HCT116 (cell line): ENCODE measurements around the gene SPHKAP. TPM values are rescaled to one million over a fixed set of nuclear protein-coding genes. Genes with fewer than 3 reads are reported as not detected.

Experiments
- ATAC-seq: fragments of 200-7000 bp; cut with Tn5 transposase; 2 replicates; pipeline ENCODE4 v1.9.1; 2020; ENCODE audit warnings: mild to moderate bottlenecking, moderate library complexity
- BruUV-seq: library from RNA; stranded (reverse); fragments of 400-500 nt; replicated peaks from 2 replicates; lab custom pipeline; 2021; lab: Mats Ljungman, UMichigan
- CTCF ChIA-PET: fragments of 300-600 bp; sonication (Branson Sonifier 250); formaldehyde crosslinking; loops from one replicate; lab custom pipeline; 2021; ENCODE audit warnings: antibody characterized with exemption; lab: Charles Lee
- POLR2A ChIA-PET: fragments of 300-600, 350-600 bp; sonication (Branson Sonifier 250); formaldehyde crosslinking; loops from one replicate; lab custom pipeline; 2021; ENCODE audit warnings: antibody characterized with exemption; lab: Charles Lee
- RAD21 ChIA-PET, 2 experiments: fragments of 300-600 bp; sonication (Branson Sonifier 250); formaldehyde crosslinking; loops; one replicate each; lab custom pipeline; 2023; ENCODE audit warnings: low total read pairs in 2 of 2; ENCODE audit not compliant: uncharacterized antibody in 2 of 2, unreplicated experiment in 2 of 2, low non-redundant PET in 1 of 2; lab: Charles Lee
- DNase-seq: peaks from one replicate; pipeline ENCODE4 v3.0.0-alpha.2; 2010; ENCODE audit warnings: low read depth, low spot score
- H2AFZ ChIP-seq: fragments of 200-600 bp; shearing (Covaris generic), sonication (generic); 2 replicates; pipeline ENCODE4 v1.6.1; 2017; ENCODE audit warnings: low read depth, mixed run types, mixed read lengths, antibody characterized with exemption, low read length; ENCODE audit not compliant: poor library complexity, severe bottlenecking
- H3K27ac ChIP-seq: 2 replicates; pipeline ENCODE4 v1.5.1; 2012; ENCODE audit warnings: low read depth, low read length
- H3K27me3 ChIP-seq: fragments of 200-600 bp; sonication (generic); 2 replicates; pipeline ENCODE4 v1.6.1; 2016; ENCODE audit warnings: mixed run types, low read length, mixed read lengths; ENCODE audit not compliant: insufficient read depth
- H3K36me3 ChIP-seq, 2 experiments: fragments of 200-500 bp in 1 of 2; fragments of 200-600 bp in 1 of 2; sonication (Bioruptor generic) in 1 of 2; sonication (generic) in 1 of 2; 2 replicates each; pipeline versions ENCODE4 v1.5.1 to v1.6.1; 2014 to 2016; ENCODE audit warnings: low read length in 2 of 2, inconsistent platforms in 1 of 2, mixed read lengths in 1 of 2, mixed run types in 1 of 2; ENCODE audit not compliant: insufficient read depth in 2 of 2, control insufficient read depth in 1 of 2
- H3K4me1 ChIP-seq, 2 experiments: fragments of 200-600 bp in 1 of 2; sonication (generic) in 1 of 2; 2 replicates each; pipeline versions ENCODE4 v1.5.1 to v1.6.1; 2012 to 2017; ENCODE audit warnings: low read length in 2 of 2, inconsistent platforms in 1 of 2, mild to moderate bottlenecking in 1 of 2, mixed read lengths in 1 of 2, mixed run types in 1 of 2, moderate library complexity in 1 of 2; ENCODE audit not compliant: insufficient read depth in 2 of 2, control insufficient read depth in 1 of 2
- H3K4me2 ChIP-seq: fragments of 200-600 bp; sonication (generic); 2 replicates; pipeline ENCODE4 v1.6.1; 2017; ENCODE audit warnings: mixed run types, low read length, mixed read lengths
- H3K4me3 ChIP-seq, 2 experiments: fragments of 200-600 bp in 1 of 2; sonication (generic) in 1 of 2; replicated peaks in 1 of 2; 2 replicates each; pipeline ENCODE4 v1.5.1; 2011 to 2016; ENCODE audit warnings: low read length in 2 of 2, control low read depth in 1 of 2, low read depth in 1 of 2, mild to moderate bottlenecking in 1 of 2, mixed read lengths in 1 of 2, mixed run types in 1 of 2
- H3K79me2 ChIP-seq: fragments of 200-600 bp; sonication (generic); 2 replicates; pipeline ENCODE4 v1.6.1; 2017; ENCODE audit warnings: mild to moderate bottlenecking, mixed run types, low read length, moderate library complexity, mixed read lengths; ENCODE audit not compliant: insufficient read depth
- H3K9ac ChIP-seq: fragments of 200-600 bp; sonication (generic); 2 replicates; pipeline ENCODE4 v1.6.1; 2016; ENCODE audit warnings: low read length, mixed read lengths
- H3K9me2 ChIP-seq: fragments of 200-600 bp; sonication (generic), shearing (Covaris generic); 2 replicates; pipeline ENCODE4 v1.6.1; 2017; ENCODE audit warnings: mixed run types, mild to moderate bottlenecking, moderate library complexity; ENCODE audit not compliant: insufficient read depth
- H3K9me3 ChIP-seq, 2 experiments: fragments of 200-500 bp in 1 of 2; fragments of 200-600 bp in 1 of 2; sonication (Bioruptor generic) in 1 of 2; sonication (generic) in 1 of 2; 2 replicates each; pipeline ENCODE4 v1.6.1; 2014 to 2017; ENCODE audit warnings: low read length in 2 of 2, mixed read lengths in 2 of 2, inconsistent platforms in 1 of 2, low read depth in 1 of 2, mild to moderate bottlenecking in 1 of 2, mixed run types in 1 of 2, moderate library complexity in 1 of 2; ENCODE audit not compliant: control insufficient read depth in 1 of 2, insufficient read depth in 1 of 2
- H4K20me1 ChIP-seq: fragments of 200-600 bp; sonication (generic), shearing (Covaris generic); 2 replicates; pipeline ENCODE4 v1.6.1; 2017; ENCODE audit warnings: mixed run types, mild to moderate bottlenecking, moderate library complexity; ENCODE audit not compliant: insufficient read depth
- ATF3 ChIP-seq: IDR thresholded peaks from 2 replicates; pipeline ENCODE4 v1.6.1; 2012
- CBX3 ChIP-seq: IDR thresholded peaks from 2 replicates; pipeline ENCODE4 v1.6.1; 2012; ENCODE audit warnings: low read depth
- CEBPB ChIP-seq: IDR thresholded peaks from 2 replicates; pipeline ENCODE4 v1.6.1; 2012; ENCODE audit warnings: low read depth
- CTCF ChIP-seq, 3 experiments: fragments of 200-600 bp in 1 of 3; sonication (generic) in 1 of 3; IDR thresholded peaks in 2 of 3; conservative IDR thresholded peaks in 1 of 3; 2 replicates each; pipeline ENCODE4 v1.5.1; 2012 to 2017; ENCODE audit warnings: low read depth in 2 of 3, low read length in 2 of 3, antibody characterized with exemption in 1 of 3, borderline replicate concordance in 1 of 3, control low read depth in 1 of 3, mild to moderate bottlenecking in 1 of 3, mixed read lengths in 1 of 3, mixed run types in 1 of 3, moderate library complexity in 1 of 3; ENCODE audit not compliant: insufficient read depth in 1 of 3
- ELF1 ChIP-seq: IDR thresholded peaks from 2 replicates; pipeline ENCODE4 v1.6.1; 2012; ENCODE audit warnings: low read depth, borderline replicate concordance
- EZH2phosphoT487 ChIP-seq: fragments of 200-600 bp; IDR thresholded peaks from 2 replicates; pipeline ENCODE4 v1.6.1; 2018; ENCODE audit warnings: antibody characterized with exemption, borderline replicate concordance
- FOSL1 ChIP-seq: IDR thresholded peaks from 2 replicates; pipeline ENCODE4 v1.6.1; 2012; ENCODE audit warnings: low read depth
- JUND ChIP-seq: IDR thresholded peaks from 2 replicates; pipeline ENCODE4 v1.6.1; 2012
- POLR2A ChIP-seq: IDR thresholded peaks from 2 replicates; pipeline ENCODE4 v1.7.0; 2011; ENCODE audit warnings: borderline replicate concordance; ENCODE audit not compliant: insufficient read depth, insufficient read length; ENCODE audit errors: extremely low read depth
- RAD21 ChIP-seq: IDR thresholded peaks from 2 replicates; pipeline ENCODE4 v1.6.1; 2012; ENCODE audit warnings: low read depth, mild to moderate bottlenecking
- SP1 ChIP-seq: IDR thresholded peaks from 2 replicates; pipeline ENCODE4 v1.6.1; 2012; ENCODE audit warnings: low read depth
- SRF ChIP-seq: IDR thresholded peaks from 2 replicates; pipeline ENCODE4 v1.6.1; 2012; ENCODE audit warnings: low read depth
- YY1 ChIP-seq: IDR thresholded peaks from 2 replicates; pipeline ENCODE4 v1.6.1; 2011; ENCODE audit warnings: low read length, low read depth, moderate library complexity, mild to moderate bottlenecking; ENCODE audit not compliant: insufficient replicate concordance; ENCODE audit errors: extremely low read depth
- ZBTB33 ChIP-seq: IDR thresholded peaks from 2 replicates; pipeline ENCODE4 v1.6.1; 2011; ENCODE audit warnings: mild to moderate bottlenecking, low read length, moderate library complexity; ENCODE audit not compliant: insufficient replicate concordance; ENCODE audit errors: extremely low read depth
- ZFX ChIP-seq: fragments of 450-650 bp; IDR thresholded peaks from 2 replicates; pipeline ENCODE4 v1.6.1; 2017
- ZNF274 ChIP-seq: fragments of 200-500 bp; sonication (Bioruptor generic); IDR thresholded peaks from 2 replicates; pipeline ENCODE4 v1.6.1; 2014; ENCODE audit warnings: mild to moderate bottlenecking, low read depth, low read length, inconsistent platforms
- intact Hi-C: fragments of 100-400 bp; cut with micrococcal nuclease; formaldehyde crosslinking; loops from 2 replicates; pipeline ENCODE4 v1.10.0; 2022
- total RNA-seq: library from RNA; stranded (reverse); gene quantifications from one replicate; pipeline ENCODE4 v1.2.1, GENCODE V29; 2021; ENCODE audit not compliant: unreplicated experiment

Gene SPHKAP
- total RNA-seq, 1 experiment from 2014 or later = not detected

GRCh38 chr2:228181098-228182019 lies at the start of gene SPHKAP (continued):
- TF ChIP-seq ZFX = no peak

GRCh38 chr2:228227466-228227865 lies 46.0 kb upstream of the SPHKAP start:
- intact Hi-C loops = no loop called here
- no peak for DNase-seq
- H3K9me2 ChIP-seq = no peaks in the 10 kb centered on the region
- H3K4me2 ChIP-seq = no peak overlapping the region
- no TSS peak for BruUV-seq
- RAD21 ChIA-PET = no interaction called here
- no peaks in the 10 kb centered on the region for H3K27me3 ChIP-seq
- no peaks in the 10 kb centered on the region for H3K79me2 ChIP-seq
- ATAC-seq = no peak
- H3K27ac ChIP-seq = no peak overlapping the region
- H3K36me3 ChIP-seq = no peaks in the 10 kb centered on the region
- no peak overlapping the region for H2AFZ ChIP-seq
- no peaks in the 10 kb centered on the region for H3K4me1 ChIP-seq
- TF ChIP-seq CBX3 (no peak), EZH2phosphoT487 (no peak), ATF3 (no peak), SRF (no peak), JUND (no peak), ZFX (no peak), CEBPB (no peak), FOSL1 (no peak), RAD21 (no peak), ZNF274 (no peak), YY1 (no peak), ELF1 (no peak), ZBTB33 (no peak), SP1 (no peak), POLR2A (no peak), CTCF (IDR thresholded peaks at IDR 0.05 in 2 of 3, conservative IDR thresholded peaks at IDR 0.05 in 1 of 3; ENCODE audit: borderline replicate concordance in 1 of 3, insufficient read depth in 1 of 3, low read depth in 2 of 3, low read length in 2 of 3) (no peak)
- H3K4me3 ChIP-seq = no peak overlapping the region
- H4K20me1 ChIP-seq = no peaks in the 10 kb centered on the region
- no peaks in the 10 kb centered on the region for H3K9me3 ChIP-seq
- CTCF ChIA-PET = no interaction called here
- POLR2A ChIA-PET = no interaction called here
- H3K9ac ChIP-seq = no peak overlapping the region
